Measurements from ENCODE around the gene PCBD1.

The PCBD1 gene

GRCh38 chr10:70917226-70917625, 28.9 kb upstream of the PCBD1 start:
- DNase-seq = no peak

GRCh38 chr10:70916241-70916640, 27.9 kb upstream of the PCBD1 start:
- DNase-seq = no peak

GRCh38 chr10:70915806-70916205, 27.4 kb upstream of the PCBD1 start:
- no peak for DNase-seq

- no peak for DNase-seq
Measured at GRCh38 chr10:70915206-70915605, 26.8 kb upstream of the PCBD1 start.

- DNase-seq = no peak
Measured at GRCh38 chr10:70914316-70914864, 26.0 kb upstream of the PCBD1 start.

GRCh38 chr10:70913893-70914240, 25.5 kb upstream of the PCBD1 start:
- no peak for DNase-seq

- DNase-seq = no peak
Measured at GRCh38 chr10:70913191-70913892, 25.0 kb upstream of the PCBD1 start.

GRCh38 chr10:70912556-70912955, 24.2 kb upstream of the PCBD1 start:
- no peak for DNase-seq

- DNase-seq = no peak
Measured at GRCh38 chr10:70911386-70911785, 23.0 kb upstream of the PCBD1 start.

- no peak for DNase-seq
Measured at GRCh38 chr10:70910486-70911341, 22.3 kb upstream of the PCBD1 start.

- DNase-seq = no peak
Measured at GRCh38 chr10:70909326-70909935, 21.1 kb upstream of the PCBD1 start.

GRCh38 chr10:70908406-70909296, 20.3 kb upstream of the PCBD1 start:
- no peak for DNase-seq

GRCh38 chr10:70907637-70908405, 19.5 kb upstream of the PCBD1 start:
- no peak for DNase-seq

- DNase-seq = no peak
Measured at GRCh38 chr10:70906953-70907636, 18.7 kb upstream of the PCBD1 start.

GRCh38 chr10:70906031-70906783, 17.8 kb upstream of the PCBD1 start:
- DNase-seq = no peak

GRCh38 chr10:70905071-70906021, 17.0 kb upstream of the PCBD1 start:
- no peak for DNase-seq

- peak; percentile 16 for DNase-seq
Measured at GRCh38 chr10:70903262-70903921, 15.0 kb upstream of the PCBD1 start.

GRCh38 chr10:70902661-70903261, 14.4 kb upstream of the PCBD1 start:
- DNase-seq = no peak
